SK-N-SH treated with all-trans-retinoic acid at 6 μM for 48 hours (cell line): ENCODE data around the gene ADAMTS9.

Experiments
- BACH2 ChIP-seq: fragments of 250-450 bp; sonication (Bioruptor Pico); IDR thresholded peaks from 2 replicates; pipeline ENCODE4 v1.9.0; 2021; ENCODE audit warnings: mild to moderate bottlenecking, borderline replicate concordance
- PATZ1 ChIP-seq: fragments of 250-450 bp; sonication (Bioruptor Pico); IDR thresholded peaks from 2 replicates; pipeline ENCODE4 v1.8.0; 2020; ENCODE audit warnings: mild to moderate bottlenecking, moderate library complexity, borderline replicate concordance

- TF ChIP-seq BACH2 (CRISPR knock-in tag) (no peak), PATZ1 (CRISPR knock-in tag) (no peak)
These were observed 3.3 kb upstream of the ADAMTS9 start for GRCh38 chr3:64691051-64691450.
